AML-193 (cell line): ENCODE results near the gene TXNDC11.
"Not testable (repeated sequence)": the region's sequence is repeated elsewhere in the genome, so short reads cannot be mapped to it uniquely, and the experiment has no call there.

Experiments used
- DNase-seq, 2 experiments: peaks; one replicate each; lab custom pipeline; 2025; lab: John Stamatoyannopoulos, UW

The TXNDC11 gene

GRCh38 chr16:11742536-11743307, at the start of gene TXNDC11:
Gene TXNDC11 (minus strand): TSS chr16:11742857. CDS start chr16:11742730, 127 bp downstream.
- DNase-seq, result peak; percentile 78 to 85

- DNase-seq, result no peak
Observed at GRCh38 chr16:11791144-11791828, 48.6 kb upstream of the TXNDC11 start.

GRCh38 chr16:11788914-11789313, 46.3 kb upstream of the TXNDC11 start:
- DNase-seq, result no peak

GRCh38 chr16:11784980-11785599, 42.4 kb upstream of the TXNDC11 start:
- DNase-seq, result not testable (repeated sequence)

- DNase-seq, result not testable (repeated sequence)
Observed at GRCh38 chr16:11784381-11784780, 41.7 kb upstream of the TXNDC11 start.

GRCh38 chr16:11784038-11784369, 41.3 kb upstream of the TXNDC11 start:
- no peak for DNase-seq

GRCh38 chr16:11783319-11784037, 40.8 kb upstream of the TXNDC11 start:
- DNase-seq, result no peak

- no peak for DNase-seq
Observed at GRCh38 chr16:11781773-11782172, 39.1 kb upstream of the TXNDC11 start.

- DNase-seq, result no peak
Observed at GRCh38 chr16:11780991-11781680, 38.5 kb upstream of the TXNDC11 start.

GRCh38 chr16:11779074-11779473, 36.4 kb upstream of the TXNDC11 start:
- no peak for DNase-seq

- DNase-seq, result no peak
Observed at GRCh38 chr16:11774065-11774626, 31.5 kb upstream of the TXNDC11 start.

- peak; percentile 43 to 53 for DNase-seq
Observed at GRCh38 chr16:11768849-11769248, 26.2 kb upstream of the TXNDC11 start.

- DNase-seq, result no peak
Observed at GRCh38 chr16:11762431-11762830, 19.8 kb upstream of the TXNDC11 start.

GRCh38 chr16:11759997-11760396, 17.3 kb upstream of the TXNDC11 start:
- peak; percentile 5 to 39 for DNase-seq

GRCh38 chr16:11759163-11759834, 16.6 kb upstream of the TXNDC11 start:
- no peak for DNase-seq

GRCh38 chr16:11757671-11758545, 15.3 kb upstream of the TXNDC11 start:
- no peak for DNase-seq

GRCh38 chr16:11756248-11756647, 13.6 kb upstream of the TXNDC11 start:
- no peak for DNase-seq

GRCh38 chr16:11755022-11755760, 12.5 kb upstream of the TXNDC11 start:
- DNase-seq, result no peak

- DNase-seq, result no peak
Observed at GRCh38 chr16:11752856-11753255, 10.2 kb upstream of the TXNDC11 start.
